ENCODE results near the gene ATXN1. TPM values are rescaled to one million over a fixed set of nuclear protein-coding genes. Genes with fewer than 3 reads are reported as not detected.
"Not testable (repeated sequence)": the region's sequence is repeated elsewhere in the genome, so short reads cannot be mapped to it uniquely, and the experiment has no call there.

Gene ATXN1
- total and polyA plus RNA-seq, 2 of the 8 experiments (the other 6 are each of a cell fraction or from before 2014, with no cell fraction given) = 1.6 to 4.0 TPM

DNA sequence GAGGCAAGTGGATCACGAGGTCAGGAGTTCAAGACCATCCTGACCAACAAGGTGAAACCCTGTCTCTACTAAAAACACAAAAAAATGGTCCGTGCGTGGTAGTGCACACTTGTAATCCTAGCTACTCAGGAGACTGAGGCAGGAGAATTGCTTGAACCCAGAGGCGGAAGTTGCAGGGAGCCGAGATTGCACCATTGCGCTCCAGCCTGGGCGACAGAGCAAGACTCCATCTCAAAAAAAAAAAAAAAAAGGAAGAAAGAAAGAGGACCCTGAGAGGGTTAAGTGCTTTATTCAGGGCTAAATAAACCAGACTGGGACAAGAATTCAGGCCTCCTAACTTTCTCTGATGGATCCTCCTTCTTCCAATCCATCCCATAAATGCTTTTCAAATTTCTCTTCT is 54.8 kb downstream of the ATXN1 start:
- H2BK15ac ChIP-seq (ENCODE audit: low read length); H4K20me1 ChIP-seq (replicated peaks in 1 of 2; ENCODE audit: control insufficient read depth in 1 of 2, insufficient read depth in 2 of 2, low read length in 2 of 2); H4K91ac ChIP-seq (replicated peaks; ENCODE audit: insufficient read length, low read length); H3K4me1 ChIP-seq (replicated peaks in 1 of 4; ENCODE audit: control insufficient read depth in 3 of 4, insufficient read depth in 4 of 4, low read length in 3 of 4); H3K56ac ChIP-seq (replicated peaks; ENCODE audit: insufficient read length, low read depth, low read length); H4K8ac ChIP-seq (ENCODE audit: extremely low read depth, insufficient read depth, low read length); H3K9ac ChIP-seq (replicated peaks in 1 of 4; ENCODE audit: extremely low read depth in 1 of 4, low read depth in 3 of 4, low read length in 3 of 4); H3K4me2 ChIP-seq (ENCODE audit: insufficient read depth in 1 of 2, low read depth in 2 of 2, low read length in 2 of 2); H2BK20ac ChIP-seq (ENCODE audit: low read length); H4K5ac ChIP-seq (ENCODE audit: insufficient read length, low read depth, low read length); H2AFZ ChIP-seq (ENCODE audit: low read length); H3K18ac ChIP-seq (ENCODE audit: extremely low read depth, low read length); H2BK12ac ChIP-seq (ENCODE audit: low read depth, low read length); H3K27me3 ChIP-seq (replicated peaks in 1 of 4; ENCODE audit: control insufficient read depth in 3 of 4, extremely low read depth in 1 of 4, insufficient read depth in 3 of 4, low read length in 3 of 4); H3K79me2 ChIP-seq (ENCODE audit: control insufficient read depth in 1 of 2, insufficient read depth in 2 of 2, low read length in 2 of 2); H3K23me2 ChIP-seq (ENCODE audit: low read depth, low read length); H2BK5ac ChIP-seq (ENCODE audit: low read depth, low read length); POLR2A ChIA-PET (ENCODE audit: partially characterized antibody); H3K23ac ChIP-seq (ENCODE audit: insufficient read length); H3K14ac ChIP-seq (ENCODE audit: insufficient read length); FAIRE-seq; H3K9me3 ChIP-seq (ENCODE audit: insufficient read depth in 2 of 2, low read depth in 1 of 2, low read length in 1 of 2); H3K27ac ChIP-seq (ENCODE audit: low read depth, low read length); H3K4ac ChIP-seq (replicated peaks; ENCODE audit: insufficient read length, low read depth, low read length); H3K4me3 ChIP-seq (ENCODE audit: extremely low read depth in 1 of 4, insufficient read depth in 2 of 4, low read depth in 3 of 4, low read length in 4 of 4); H3K79me1 ChIP-seq (ENCODE audit: low read depth, low read length); H3K36me3 ChIP-seq (ENCODE audit: control insufficient read depth in 2 of 4, insufficient read depth in 4 of 4, low read length in 3 of 4); DNase-seq (ENCODE audit: low read depth in 1 of 2, low spot score in 2 of 2); H2AK5ac ChIP-seq (ENCODE audit: low read depth, low read length); H2BK120ac ChIP-seq (replicated peaks; ENCODE audit: low read depth, low read length); CTCF ChIA-PET (ENCODE audit: partially characterized antibody): not testable (repeated sequence)
- WGBS, 2 experiments (ENCODE audit: extremely low coverage in 1 of 2, insufficient coverage in 1 of 2, insufficient read length in 1 of 2, insufficient replicate concordance in 2 of 2, low coverage in 1 of 2, low lambda C conversion rate in 2 of 2, missing lambda C conversion rate in 1 of 2) = 91% methylated on average over 7 of the region's 7 CpGs; no CpG with 5 or more reads in 1 of the 2 experiments
